ENCODE results near the gene ARGFX. TPM values are rescaled to one million over a fixed set of nuclear protein-coding genes. Genes with fewer than 3 reads are reported as not detected.

Gene ARGFX
- total RNA-seq, result not detected in 3 replicates

- DNase-seq (ENCODE audit: low spot score in 2 of 2, unreplicated experiment in 2 of 2), result no peak
- H3K27me3 Mint-ChIP-seq (ENCODE audit: low read depth), result no peaks in the 10 kb centered on the region
- no peak within 1 kb of the TSS for H3K27ac Mint-ChIP-seq
- H3K36me3 Mint-ChIP-seq, result no peaks in the 10 kb centered on the region
- no peaks in the 10 kb centered on the region for H3K9me3 Mint-ChIP-seq
- H3K4me1 Mint-ChIP-seq, result no peaks in the 10 kb centered on the region
- H3K4me3 Mint-ChIP-seq, result no peak within 1 kb of the TSS
- TF ChIP-seq, protein P1, sequence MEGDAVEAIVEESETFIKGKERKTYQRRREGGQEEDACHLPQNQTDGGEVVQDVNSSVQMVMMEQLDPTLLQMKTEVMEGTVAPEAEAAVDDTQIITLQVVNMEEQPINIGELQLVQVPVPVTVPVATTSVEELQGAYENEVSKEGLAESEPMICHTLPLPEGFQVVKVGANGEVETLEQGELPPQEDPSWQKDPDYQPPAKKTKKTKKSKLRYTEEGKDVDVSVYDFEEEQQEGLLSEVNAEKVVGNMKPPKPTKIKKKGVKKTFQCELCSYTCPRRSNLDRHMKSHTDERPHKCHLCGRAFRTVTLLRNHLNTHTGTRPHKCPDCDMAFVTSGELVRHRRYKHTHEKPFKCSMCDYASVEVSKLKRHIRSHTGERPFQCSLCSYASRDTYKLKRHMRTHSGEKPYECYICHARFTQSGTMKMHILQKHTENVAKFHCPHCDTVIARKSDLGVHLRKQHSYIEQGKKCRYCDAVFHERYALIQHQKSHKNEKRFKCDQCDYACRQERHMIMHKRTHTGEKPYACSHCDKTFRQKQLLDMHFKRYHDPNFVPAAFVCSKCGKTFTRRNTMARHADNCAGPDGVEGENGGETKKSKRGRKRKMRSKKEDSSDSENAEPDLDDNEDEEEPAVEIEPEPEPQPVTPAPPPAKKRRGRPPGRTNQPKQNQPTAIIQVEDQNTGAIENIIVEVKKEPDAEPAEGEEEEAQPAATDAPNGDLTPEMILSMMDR (IDR thresholded peaks at IDR 0.05; ENCODE audit: unreplicated experiment), result no peak
These were observed at the start of gene ARGFX for GRCh38 chr3:121567649-121568048. TSS of gene ARGFX (plus strand) at chr3:121567949. CDS start at chr3:121570714, 2,765 bp downstream.

GRCh38 chr3:121517953-121518655, 49.6 kb upstream of the ARGFX start:
- Mint-ChIP-seq H3K27me3 (ENCODE audit: low read depth) (no peaks in the 10 kb centered on the region), H3K36me3 (peaks cover 28% of the 10 kb centered on the region), H3K4me3 (no peak overlapping the region), H3K9me3 (peaks cover 6% of the 10 kb centered on the region), H3K27ac (no peak overlapping the region), H3K4me1 (no peaks in the 10 kb centered on the region)
- TF ChIP-seq, protein P1 (IDR thresholded peaks at IDR 0.05; ENCODE audit: unreplicated experiment), result no peak
- no peak for DNase-seq (ENCODE audit: low spot score in 2 of 2, unreplicated experiment in 2 of 2)

- no peak overlapping the region for H3K27ac Mint-ChIP-seq
- no peak overlapping the region for H3K4me3 Mint-ChIP-seq
- no peak for DNase-seq (ENCODE audit: low spot score in 2 of 2, unreplicated experiment in 2 of 2)
- TF ChIP-seq, protein P1 (IDR thresholded peaks at IDR 0.05; ENCODE audit: unreplicated experiment), result no peak
- H3K4me1 Mint-ChIP-seq, result no peaks in the 10 kb centered on the region
- H3K27me3 Mint-ChIP-seq (ENCODE audit: low read depth), result no peaks in the 10 kb centered on the region
- peaks cover 30% of the 10 kb centered on the region for H3K36me3 Mint-ChIP-seq
- H3K9me3 Mint-ChIP-seq, result peaks cover 5% of the 10 kb centered on the region
These were observed 47.2 kb upstream of the ARGFX start for GRCh38 chr3:121520510-121520909.

DNA sequence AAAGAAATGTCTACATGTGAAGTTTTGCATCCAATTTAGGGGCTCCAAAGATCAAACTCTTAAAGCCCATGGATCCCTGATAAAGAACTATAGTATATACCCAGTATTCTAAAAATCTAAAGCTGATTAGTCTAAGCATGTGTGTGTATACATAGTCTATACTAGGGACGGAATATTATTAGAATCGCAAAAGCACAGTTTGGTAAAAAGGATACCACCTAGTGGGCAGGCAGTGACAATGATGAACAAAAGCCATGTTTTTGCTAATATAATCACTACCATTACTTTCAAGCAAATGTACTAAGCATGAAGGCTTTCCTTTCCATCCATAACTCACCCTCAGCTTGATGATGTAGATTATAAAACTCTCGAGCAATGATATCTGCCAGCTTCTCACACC, 38.4 kb upstream of the ARGFX start:
- Mint-ChIP-seq H3K27ac (no peak overlapping the region), H3K9me3 (no peaks in the 10 kb centered on the region), H3K27me3 (ENCODE audit: low read depth) (no peaks in the 10 kb centered on the region), H3K4me1 (no peaks in the 10 kb centered on the region), H3K4me3 (no peak overlapping the region), H3K36me3 (peaks cover 10% of the 10 kb centered on the region)
- TF ChIP-seq, protein P1 (IDR thresholded peaks at IDR 0.05; ENCODE audit: unreplicated experiment), result peak; percentile 41
- no peak for DNase-seq (ENCODE audit: low spot score in 2 of 2, unreplicated experiment in 2 of 2)

DNA sequence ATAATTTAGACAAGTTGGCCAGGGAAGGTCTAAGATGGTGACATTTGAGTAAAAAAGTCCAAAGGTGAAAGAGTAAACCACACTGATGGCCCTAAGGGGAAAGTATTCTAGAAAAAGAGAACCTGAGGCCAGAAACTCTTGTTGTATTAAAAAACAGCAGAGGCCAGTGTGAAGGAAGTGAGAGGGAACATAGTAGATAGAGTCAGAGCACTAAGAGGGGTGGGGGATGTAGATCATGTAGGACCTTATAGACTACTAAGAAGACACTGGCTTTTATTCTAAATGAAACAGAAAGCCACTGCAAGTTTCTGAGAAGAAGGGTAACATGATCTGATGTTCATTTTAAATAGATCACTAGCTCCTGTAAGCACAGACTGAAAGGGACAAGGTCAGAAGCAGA, 36.5 kb upstream of the ARGFX start:
- Mint-ChIP-seq H3K9me3 (no peaks in the 10 kb centered on the region), H3K27me3 (ENCODE audit: low read depth) (no peaks in the 10 kb centered on the region), H3K36me3 (no peaks in the 10 kb centered on the region), H3K4me3 (no peak overlapping the region), H3K4me1 (no peaks in the 10 kb centered on the region), H3K27ac (no peak overlapping the region)
- TF ChIP-seq, protein P1 (IDR thresholded peaks at IDR 0.05; ENCODE audit: unreplicated experiment), result no peak
- DNase-seq (ENCODE audit: low spot score in 2 of 2, unreplicated experiment in 2 of 2), result no peak
